ENCODE results near the gene MPO. TPM values are rescaled to one million over a fixed set of nuclear protein-coding genes. Genes with fewer than 3 reads are reported as not detected.

The MPO gene
- total and polyA plus RNA-seq, 9 donors = 0.02 to 0.67 (median 0.11) TPM; not detected in 4

DNA sequence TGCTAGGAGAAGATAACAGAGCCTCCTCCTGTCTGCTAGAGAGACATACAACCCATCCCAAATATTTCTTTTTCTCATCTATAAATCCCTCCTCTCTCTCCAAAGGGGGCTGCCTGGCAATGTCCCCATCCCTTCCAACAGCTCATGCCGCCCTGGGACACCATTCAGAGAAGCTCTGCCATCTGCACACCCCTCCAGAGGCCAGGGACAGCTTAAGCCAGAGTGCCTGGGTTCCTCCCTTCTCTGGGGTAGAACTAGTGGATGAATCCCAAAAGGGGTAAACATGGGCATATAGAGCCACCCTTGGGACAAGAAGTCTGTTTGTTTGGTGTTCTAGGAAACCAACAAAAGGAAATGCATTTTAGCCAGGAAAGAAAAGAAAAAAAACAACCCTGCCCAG, 44.9 kb downstream of the MPO start:
- intact Hi-C loops (cut with DNase I) = no loop called here
- Histone ChIP-seq H3K4me1 (ENCODE audit: insufficient read depth) (no peaks in the 10 kb centered on the region), H3K27me3 (no peaks in the 10 kb centered on the region), H3K27ac (no peak overlapping the region), H3K9me3 (no peaks in the 10 kb centered on the region), H3K4me3 (no peak overlapping the region), H3K36me3 (no peaks in the 10 kb centered on the region)
- no peak for TF ChIP-seq EP300 (IDR thresholded peaks at IDR 0.05)
- TF ChIP-seq CTCF (IDR thresholded peaks at IDR 0.05) = no peak
- no peak for TF ChIP-seq POLR2A (IDR thresholded peaks at IDR 0.05)
- DNase-seq = no peak
- 53 to 54% (median 53%) methylated on average over 1 of the region's 1 CpG for WGBS, 3 donors

DNA sequence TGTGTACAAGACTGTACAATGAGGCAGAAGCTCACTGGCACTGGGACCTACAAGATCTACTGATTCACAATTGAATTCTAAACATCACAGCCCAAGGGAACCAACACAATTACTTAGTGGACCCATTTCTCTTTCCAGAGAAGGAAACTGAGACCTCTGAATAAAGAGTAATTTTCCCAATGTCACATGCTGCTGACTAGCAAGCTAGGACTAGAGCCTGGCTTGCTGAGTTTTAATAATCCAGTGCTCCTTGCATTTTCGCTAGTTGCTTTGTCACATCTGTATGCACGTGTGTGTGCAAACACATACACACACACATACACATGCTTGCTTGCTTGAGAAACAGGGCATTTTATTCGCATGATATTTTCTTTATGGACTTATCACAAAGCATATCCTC, 46.2 kb downstream of the MPO start:
- TF ChIP-seq CTCF (IDR thresholded peaks at IDR 0.05) (no peak), POLR2A (IDR thresholded peaks at IDR 0.05) (no peak), EP300 (IDR thresholded peaks at IDR 0.05) (no peak)
- intact Hi-C loops (cut with DNase I) = no loop called here

GRCh38 chr17:58233543-58233942, 47.2 kb downstream of the MPO start:
- TF ChIP-seq POLR2A (IDR thresholded peaks at IDR 0.05) = no peak
- no peak for TF ChIP-seq CTCF (IDR thresholded peaks at IDR 0.05)
- 77 to 84% (median 79%) methylated on average over 3 of the region's 3 CpGs for WGBS, 3 donors
- H3K9me3 ChIP-seq = no peaks in the 10 kb centered on the region

More for the DNA sequence above, 46.2 kb downstream of the MPO start:
- no peaks in the 10 kb centered on the region for H3K9me3 ChIP-seq
- no peak overlapping the region for H3K27ac ChIP-seq
- no peaks in the 10 kb centered on the region for H3K27me3 ChIP-seq
- no peak overlapping the region for H3K4me3 ChIP-seq
- WGBS, 3 donors = 56 to 82% (median 63%) methylated on average over 3 of the region's 3 CpGs
- H3K36me3 ChIP-seq = no peaks in the 10 kb centered on the region
- H3K4me1 ChIP-seq (ENCODE audit: insufficient read depth) = no peaks in the 10 kb centered on the region
- no peak for DNase-seq

DNA sequence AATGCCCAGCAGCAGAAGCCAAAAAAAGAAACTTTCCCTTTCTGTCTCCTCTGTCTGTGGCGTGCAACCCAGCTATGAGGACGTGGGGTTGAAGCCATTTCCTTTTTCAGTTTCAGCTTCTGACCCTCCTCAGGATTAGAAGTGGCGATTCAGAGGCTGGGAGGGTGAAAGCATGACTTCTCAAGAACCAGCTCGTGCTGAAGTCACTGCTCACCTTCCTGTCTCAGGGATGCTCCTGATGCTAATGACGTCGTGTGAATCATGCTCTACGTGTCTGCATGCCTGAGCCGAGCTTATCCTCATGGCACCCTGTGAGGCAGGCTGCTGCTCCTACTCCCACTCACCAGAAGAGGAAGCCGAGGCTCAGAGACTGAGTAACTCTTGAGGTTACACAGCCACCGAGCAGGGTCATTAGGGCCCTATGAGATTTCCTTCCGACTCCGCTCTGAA, 48.0 kb downstream of the MPO start:
- intact Hi-C loops (cut with DNase I) = no loop called here
- no peaks in the 10 kb centered on the region for H3K27me3 ChIP-seq
- 32 to 44% (median 34%) methylated on average over 12 of the region's 12 CpGs for WGBS, 3 donors

More at GRCh38 chr17:58233543-58233942, 47.2 kb downstream of the MPO start:
- no peak for DNase-seq
- H3K4me1 ChIP-seq (ENCODE audit: insufficient read depth) = no peaks in the 10 kb centered on the region
- intact Hi-C loops (cut with DNase I) = no loop called here
- H3K27me3 ChIP-seq = no peaks in the 10 kb centered on the region
- no peak overlapping the region for H3K27ac ChIP-seq
- H3K36me3 ChIP-seq = no peaks in the 10 kb centered on the region
- H3K4me3 ChIP-seq = no peak overlapping the region

More for the DNA sequence above, 48.0 kb downstream of the MPO start:
- no peaks in the 10 kb centered on the region for H3K9me3 ChIP-seq
- H3K4me3 ChIP-seq = no peak overlapping the region
- TF ChIP-seq CTCF (IDR thresholded peaks at IDR 0.05) = no peak
- no peak for TF ChIP-seq EP300 (IDR thresholded peaks at IDR 0.05)
- TF ChIP-seq POLR2A (IDR thresholded peaks at IDR 0.05) = no peak
- no peaks in the 10 kb centered on the region for H3K4me1 ChIP-seq (ENCODE audit: insufficient read depth)
- H3K27ac ChIP-seq = no peak overlapping the region
- H3K36me3 ChIP-seq = no peaks in the 10 kb centered on the region
- no peak for DNase-seq

Measured in ovary (tissue), 9 donors.